Mesothelial cell of epicardium (in vitro differentiated cells): ENCODE data around the gene STAM. TPM values are rescaled to one million over a fixed set of nuclear protein-coding genes. Genes with fewer than 3 reads are reported as not detected.

Source experiments
- DNase-seq, 2 experiments: peaks; one replicate each; pipeline ENCODE4 v3.0.0; 2021; ENCODE audit warnings: low spot score in 2 of 2; ENCODE audit not compliant: unreplicated experiment in 2 of 2
- H3K27ac Mint-ChIP-seq: 2 replicates; pipeline ENCODE4 v1.8.0; 2021; ENCODE audit warnings: mixed read lengths
- H3K27me3 Mint-ChIP-seq: 2 replicates; pipeline ENCODE4 v1.8.0; 2021; ENCODE audit warnings: low read depth, mixed read lengths
- H3K36me3 Mint-ChIP-seq: 2 replicates; pipeline ENCODE4 v1.8.0; 2021; ENCODE audit warnings: mixed read lengths
- H3K4me1 Mint-ChIP-seq: 2 replicates; pipeline ENCODE4 v1.8.0; 2021; ENCODE audit warnings: mixed read lengths
- H3K4me3 Mint-ChIP-seq: 2 replicates; pipeline ENCODE4 v1.8.0; 2021; ENCODE audit warnings: mild to moderate bottlenecking, moderate library complexity, mixed read lengths
- H3K9me3 Mint-ChIP-seq: 2 replicates; pipeline ENCODE4 v1.8.0; 2021; ENCODE audit warnings: mixed read lengths
- CTCF ChIP-seq: fragments of 200-600 bp; sonication (generic); IDR thresholded peaks from one replicate; pipeline ENCODE4 v1.5.0; 2021; ENCODE audit warnings: antibody characterized with exemption; ENCODE audit not compliant: unreplicated experiment
- total RNA-seq: library from RNA; stranded (reverse); gene quantifications from 3 replicates; pipeline ENCODE4 v1.2.1, GENCODE V29; 2021

Gene STAM
- total RNA-seq, 1 donor from 2014 or later: 31.3 TPM

GRCh38 chr10:17698696-17699095 is 54.7 kb downstream of the STAM start:
- Mint-ChIP-seq H3K27me3 (no peaks in the 10 kb centered on the region), H3K27ac (no peak overlapping the region), H3K9me3 (peaks cover 3% of the 10 kb centered on the region), H3K4me3 (no peak overlapping the region), H3K36me3 (peaks cover 17% of the 10 kb centered on the region), H3K4me1 (no peaks in the 10 kb centered on the region)
- no peak for TF ChIP-seq CTCF
- no peak for DNase-seq

- no peaks in the 10 kb centered on the region for H3K4me1 Mint-ChIP-seq
- DNase-seq: no peak
- TF ChIP-seq CTCF: no peak
- H3K9me3 Mint-ChIP-seq: peaks cover 3% of the 10 kb centered on the region
- no peak overlapping the region for H3K4me3 Mint-ChIP-seq
- peaks cover 16% of the 10 kb centered on the region for H3K36me3 Mint-ChIP-seq
- no peaks in the 10 kb centered on the region for H3K27me3 Mint-ChIP-seq
- H3K27ac Mint-ChIP-seq: no peak overlapping the region
Measured at GRCh38 chr10:17701301-17701700, 57.4 kb downstream of the STAM start.

GRCh38 chr10:17703706-17704105 is 59.8 kb downstream of the STAM start:
- DNase-seq: no peak
- H3K4me3 Mint-ChIP-seq: no peak overlapping the region
- no peaks in the 10 kb centered on the region for H3K4me1 Mint-ChIP-seq
- no peak overlapping the region for H3K27ac Mint-ChIP-seq
- TF ChIP-seq CTCF: no peak
- no peaks in the 10 kb centered on the region for H3K27me3 Mint-ChIP-seq
- peaks cover 3% of the 10 kb centered on the region for H3K9me3 Mint-ChIP-seq
- H3K36me3 Mint-ChIP-seq: peaks cover 19% of the 10 kb centered on the region

- Mint-ChIP-seq H3K9me3 (no peaks in the 10 kb centered on the region), H3K36me3 (peaks cover 34% of the 10 kb centered on the region), H3K27ac (no peak overlapping the region), H3K27me3 (no peaks in the 10 kb centered on the region), H3K4me3 (no peak overlapping the region), H3K4me1 (no peaks in the 10 kb centered on the region)
- no peak for TF ChIP-seq CTCF
- no peak for DNase-seq
Measured at GRCh38 chr10:17708821-17709220, 64.9 kb downstream of the STAM start.

- DNase-seq: no peak
- no peaks in the 10 kb centered on the region for H3K9me3 Mint-ChIP-seq
- no peaks in the 10 kb centered on the region for H3K4me1 Mint-ChIP-seq
- H3K27me3 Mint-ChIP-seq: no peaks in the 10 kb centered on the region
- TF ChIP-seq CTCF: no peak
- no peak overlapping the region for H3K27ac Mint-ChIP-seq
- no peak overlapping the region for H3K4me3 Mint-ChIP-seq
- peaks cover 40% of the 10 kb centered on the region for H3K36me3 Mint-ChIP-seq
Measured at GRCh38 chr10:17709492-17709891, 65.5 kb downstream of the STAM start.

GRCh38 chr10:17710181-17710580 is 66.2 kb downstream of the STAM start:
- Mint-ChIP-seq H3K36me3 (peaks cover 41% of the 10 kb centered on the region), H3K4me3 (no peak overlapping the region), H3K4me1 (no peaks in the 10 kb centered on the region), H3K27me3 (no peaks in the 10 kb centered on the region), H3K27ac (no peak overlapping the region), H3K9me3 (no peaks in the 10 kb centered on the region)
- no peak for TF ChIP-seq CTCF
- DNase-seq: no peak
